NCI-H2227 (cell line): Measurements from ENCODE around the gene ARFIP1.
A peak's percentile ranks its signal among the peaks of the same experiment; 100 is the strongest.

ENCODE experiments used
- DNase-seq: peaks from one replicate; lab custom pipeline; 2025; ENCODE audit not compliant: unreplicated experiment; lab: John Stamatoyannopoulos, UW

The ARFIP1 gene

GRCh38 chr4:152937336-152938236 lies 157.8 kb downstream of the ARFIP1 start:
- DNase-seq = peak; percentile 21

DNA sequence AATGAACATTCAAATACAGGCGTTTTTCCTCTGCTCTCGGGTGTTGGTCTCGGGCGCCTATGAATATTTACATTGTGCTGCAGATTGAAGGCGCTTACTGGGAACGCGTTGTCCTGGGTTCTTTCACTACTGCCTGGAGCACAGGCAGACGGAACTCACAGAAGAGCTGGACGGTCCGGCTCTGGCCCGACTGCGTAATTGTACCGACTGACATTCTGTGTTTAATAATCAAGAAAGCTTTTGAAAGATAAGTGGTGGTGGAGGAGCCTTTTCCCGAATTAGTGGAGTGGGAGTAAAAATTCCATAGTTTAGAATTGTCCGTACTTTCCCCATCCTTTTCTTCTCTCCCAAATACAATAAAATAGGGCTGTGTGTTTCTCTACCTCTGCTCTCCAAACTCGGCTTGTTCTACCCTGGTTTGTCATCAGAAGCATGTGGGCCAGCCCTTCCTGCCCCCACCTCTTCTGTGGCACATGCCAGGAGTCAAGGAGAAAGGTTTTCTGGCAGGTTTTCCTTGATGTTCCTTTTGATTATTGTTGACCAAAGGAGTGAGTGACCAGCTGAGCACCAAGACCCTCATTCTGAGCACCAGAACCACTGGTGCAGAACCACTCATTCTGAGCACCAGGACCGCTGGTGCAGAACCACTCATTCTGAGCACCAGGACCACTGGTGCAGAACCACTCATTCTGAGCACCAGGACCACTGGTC lies 158.6 kb downstream of the ARFIP1 start:
- DNase-seq = no peak

DNA sequence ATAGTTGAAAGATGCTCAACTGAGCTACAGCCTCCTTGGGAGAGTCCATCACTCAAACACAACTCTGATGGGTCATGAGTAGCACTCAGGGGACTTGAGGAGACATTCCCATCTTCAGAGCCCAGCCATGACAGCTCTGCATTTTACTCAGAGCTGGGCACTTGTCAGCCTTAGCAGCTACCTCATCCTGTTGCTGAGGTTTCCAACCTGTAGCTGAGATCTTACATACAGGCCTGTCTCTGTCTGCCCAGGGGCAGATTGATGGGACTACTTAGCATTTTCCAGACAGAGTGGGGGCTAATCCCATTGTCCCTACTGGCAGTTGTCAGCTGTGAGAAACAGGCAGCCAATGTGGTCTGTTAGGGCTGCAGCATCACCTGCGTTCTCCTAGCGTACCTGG lies 159.9 kb downstream of the ARFIP1 start:
- DNase-seq = no peak

DNA sequence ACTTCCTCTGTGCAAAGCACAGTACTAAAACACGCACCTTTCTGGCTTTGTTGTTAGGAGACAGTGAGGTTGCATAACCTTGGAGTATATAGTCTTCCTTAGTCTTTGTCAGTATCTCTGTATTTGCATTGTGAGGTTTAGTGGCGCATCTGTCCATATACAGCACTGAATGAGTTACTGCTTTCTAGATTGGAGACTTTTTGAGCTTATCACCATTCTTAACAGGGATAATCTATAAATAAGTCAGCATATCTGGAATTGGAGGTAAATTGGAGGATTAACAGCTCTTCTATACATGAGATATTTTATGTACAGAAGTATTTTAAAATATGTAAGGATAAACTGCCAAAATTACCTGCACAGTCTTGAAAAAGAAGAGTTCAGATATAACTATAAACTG lies 160.7 kb downstream of the ARFIP1 start:
- DNase-seq = no peak

DNA sequence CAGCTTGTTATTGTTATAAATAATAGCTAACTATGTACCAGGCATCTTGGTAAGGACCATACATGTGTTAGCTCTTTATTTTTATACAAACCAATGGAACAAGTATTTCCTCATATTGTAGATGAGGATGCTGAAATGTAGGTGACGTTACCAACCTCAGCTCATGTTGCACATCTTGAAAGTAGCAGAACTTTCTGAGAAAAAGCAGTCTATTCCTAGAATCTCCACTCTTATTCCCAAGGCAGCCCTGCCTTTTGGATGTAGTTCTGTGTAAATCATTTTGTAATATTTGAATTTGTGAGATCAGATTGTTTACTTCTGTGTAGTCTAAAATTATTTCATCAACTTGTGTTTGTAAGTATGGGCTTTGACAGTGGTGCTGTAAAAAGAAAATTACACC lies 161.7 kb downstream of the ARFIP1 start:
- no peak for DNase-seq

GRCh38 chr4:152942346-152942745 lies 162.6 kb downstream of the ARFIP1 start:
- DNase-seq = no peak

DNA sequence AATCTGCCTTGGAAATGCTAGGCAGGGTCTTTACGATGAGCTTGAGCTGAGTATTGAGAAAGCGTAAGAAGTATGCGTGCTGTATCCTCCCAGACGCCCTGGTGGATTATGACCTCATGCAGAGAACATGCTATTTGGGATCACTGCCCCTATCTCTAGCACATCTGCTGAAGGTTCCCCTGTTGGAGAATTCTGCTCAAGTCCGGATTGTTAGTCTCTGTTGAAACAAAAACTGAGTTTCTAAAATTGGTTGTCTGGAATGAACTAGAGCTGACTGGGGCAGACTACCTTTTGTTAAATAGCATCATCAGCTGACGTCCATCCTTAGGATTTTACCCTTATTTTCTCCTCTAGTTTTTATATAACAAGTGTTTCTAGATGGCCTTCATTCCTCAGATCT lies 163.9 kb downstream of the ARFIP1 start:
- DNase-seq = no peak

DNA sequence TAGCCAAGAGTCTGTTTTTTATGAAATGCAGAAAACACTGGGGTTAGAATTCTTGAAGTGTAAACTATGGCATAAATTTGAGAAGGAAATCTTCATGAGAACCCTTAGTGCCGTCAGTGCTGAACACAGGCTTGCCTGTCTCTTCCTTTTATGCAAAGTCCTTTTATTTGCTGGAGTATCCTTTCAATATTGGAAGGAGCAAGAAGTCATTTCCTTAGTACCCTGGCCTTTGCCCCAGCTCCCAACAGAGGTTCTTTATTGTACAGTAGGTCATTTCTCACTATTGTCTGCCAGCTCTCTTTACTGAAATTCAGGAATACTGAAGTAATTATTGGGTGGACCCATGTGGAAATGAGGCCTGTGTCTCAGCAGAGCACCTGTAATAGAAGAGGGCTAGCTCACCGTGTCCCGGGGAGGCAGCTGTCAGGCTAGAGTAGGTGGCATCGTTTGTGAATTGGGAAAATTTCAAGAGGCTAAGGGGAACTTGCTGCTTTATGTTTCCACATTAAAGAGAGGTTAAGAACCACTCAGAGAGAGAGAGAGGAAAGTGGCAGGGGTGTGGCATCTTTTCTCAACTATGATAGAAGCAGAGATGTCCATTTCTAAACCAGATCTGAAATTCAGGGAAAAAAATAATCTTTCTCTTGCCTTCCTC lies 165.0 kb downstream of the ARFIP1 start:
- no peak for DNase-seq

- no peak for DNase-seq
These were observed 165.9 kb downstream of the ARFIP1 start for GRCh38 chr4:152945639-152946038.

GRCh38 chr4:152946446-152946845 lies 166.7 kb downstream of the ARFIP1 start:
- peak; percentile 24 for DNase-seq

DNA sequence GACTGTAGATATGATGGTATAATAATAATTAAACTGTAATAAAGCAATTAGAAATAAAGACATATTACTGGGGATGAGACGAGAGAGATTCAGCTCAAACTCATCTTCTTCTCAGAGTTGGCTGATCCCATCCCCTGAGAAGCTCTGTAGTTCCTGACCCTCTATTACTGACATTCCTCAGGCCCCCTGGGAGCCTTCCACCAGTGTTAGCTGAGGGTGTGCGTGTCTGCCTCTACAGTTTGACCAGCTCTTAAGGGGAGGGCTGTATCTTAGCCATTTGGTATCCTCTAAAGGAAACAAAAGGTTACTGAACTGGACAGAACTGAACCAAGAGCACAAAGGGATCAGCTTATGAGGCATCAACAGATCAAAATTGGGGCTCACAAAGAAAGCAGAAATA lies 167.6 kb downstream of the ARFIP1 start:
- no peak for DNase-seq

DNA sequence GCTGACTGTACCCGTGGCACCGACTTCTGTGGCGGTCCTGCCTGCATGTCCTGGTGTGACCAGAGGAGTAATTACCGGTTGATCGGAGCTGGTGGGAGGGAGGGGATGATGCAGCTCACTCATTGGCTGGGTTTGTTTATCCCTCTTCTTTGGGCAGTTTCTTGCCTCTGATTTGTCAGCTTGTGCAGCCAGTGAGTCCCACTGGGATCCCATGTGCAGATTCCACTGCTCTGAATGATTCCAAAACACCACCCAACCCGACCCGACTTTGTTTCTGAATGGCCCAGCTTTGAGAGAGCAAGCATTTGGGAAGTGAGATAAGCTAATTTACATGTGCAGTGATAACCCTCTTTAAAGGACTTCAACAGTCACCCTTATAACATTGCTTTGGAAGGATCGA lies 170.2 kb downstream of the ARFIP1 start:
- no peak for DNase-seq

DNA sequence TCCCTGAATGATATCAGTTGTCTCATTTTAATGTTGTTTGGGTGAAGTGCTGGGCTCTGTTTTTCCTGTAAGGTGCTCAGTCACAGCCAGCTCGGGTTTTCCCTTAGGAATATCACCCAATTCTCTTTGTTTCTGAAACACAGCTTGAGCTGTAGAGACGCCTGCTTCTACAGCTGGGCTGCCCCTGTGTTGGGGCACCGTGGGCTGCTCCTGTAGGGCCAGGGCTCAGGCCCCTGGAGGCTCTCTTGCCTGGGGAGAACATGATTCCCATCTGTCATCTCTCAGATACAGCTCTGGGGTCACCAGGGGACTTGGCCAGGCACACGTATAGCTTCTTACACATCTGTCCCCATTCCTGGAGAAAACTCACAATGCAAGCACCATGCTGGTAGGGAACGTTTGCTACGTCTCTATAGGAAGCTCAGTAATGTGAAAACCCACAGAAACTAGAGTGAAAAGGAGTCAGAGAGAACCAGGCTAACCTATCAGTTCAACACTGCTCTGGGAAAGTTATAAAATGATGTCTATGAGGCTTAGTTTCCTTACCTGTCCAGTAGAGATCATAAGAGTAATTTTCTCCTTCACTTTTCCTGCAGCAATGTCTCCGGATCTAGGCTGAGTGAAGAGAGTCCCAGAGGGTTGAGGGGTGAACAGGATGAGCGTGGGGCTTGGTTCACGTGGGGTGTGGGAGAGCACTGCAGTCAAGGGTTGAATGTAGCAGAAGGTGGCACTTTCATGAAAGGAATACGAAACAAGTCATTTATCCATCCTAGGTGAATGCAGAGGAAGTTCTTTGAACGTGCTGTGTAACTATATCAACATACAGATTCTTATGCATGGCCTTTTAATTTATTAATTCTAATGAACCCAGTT lies 170.9 kb downstream of the ARFIP1 start:
- no peak for DNase-seq

- no peak for DNase-seq
These were observed 171.6 kb downstream of the ARFIP1 start for GRCh38 chr4:152951348-152951747.

DNA sequence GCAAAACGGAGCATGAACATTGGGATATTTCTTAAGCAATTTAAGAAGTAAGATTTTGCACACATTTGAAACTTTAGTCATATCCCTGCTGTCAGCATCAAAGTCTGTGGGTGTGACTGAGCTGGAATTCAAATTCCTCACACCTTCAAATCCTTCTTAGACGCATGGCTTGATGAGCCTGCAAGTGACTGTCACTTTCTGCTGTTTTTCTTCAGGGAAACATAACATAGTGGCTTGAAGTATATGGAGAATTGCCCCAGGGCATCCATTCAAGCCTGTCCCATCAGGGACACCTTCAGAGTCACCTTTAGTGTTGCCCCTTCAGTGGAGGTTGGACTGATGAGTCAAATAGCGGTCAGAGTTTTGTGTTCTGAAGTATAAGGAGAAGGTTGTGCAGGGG lies 173.8 kb downstream of the ARFIP1 start:
- DNase-seq = no peak

GRCh38 chr4:152954741-152955140 lies 175.0 kb downstream of the ARFIP1 start:
- no peak for DNase-seq

GRCh38 chr4:152956147-152956546 lies 176.4 kb downstream of the ARFIP1 start:
- no peak for DNase-seq

- no peak for DNase-seq
These were observed 177.1 kb downstream of the ARFIP1 start for GRCh38 chr4:152956650-152957436.

- DNase-seq = no peak
These were observed 177.8 kb downstream of the ARFIP1 start for GRCh38 chr4:152957437-152958171.
